GM12801 (cell line): ENCODE data around the gene STK26.

Experiments
- TF ChIP-seq, protein P1 (sequence below): IDR thresholded peaks from one replicate; pipeline ENCODE4 v1.5.1; 2011; ENCODE audit warnings: control low read depth; ENCODE audit not compliant: insufficient read length; ENCODE audit errors: extremely low read depth

STK26 gene

DNA sequence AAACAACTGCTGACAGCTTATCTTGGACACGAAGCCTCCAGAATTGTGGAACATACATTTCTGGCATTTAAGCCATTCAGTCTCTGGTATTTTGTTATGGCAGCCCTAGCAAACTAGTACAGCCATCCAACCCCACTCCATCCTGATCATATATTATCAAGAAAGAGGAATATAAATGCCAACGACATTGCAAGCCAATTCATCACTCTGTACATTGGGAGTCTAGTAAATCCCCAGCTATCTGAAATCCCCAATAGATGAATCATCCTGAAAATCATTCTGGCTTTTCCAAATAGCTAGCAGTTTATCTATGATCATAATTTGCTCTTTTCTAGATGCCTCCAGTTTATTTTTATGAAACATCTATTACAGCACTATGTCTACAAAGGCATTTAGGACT lies 63.6 kb downstream of the STK26 start:
- TF ChIP-seq, protein P1, sequence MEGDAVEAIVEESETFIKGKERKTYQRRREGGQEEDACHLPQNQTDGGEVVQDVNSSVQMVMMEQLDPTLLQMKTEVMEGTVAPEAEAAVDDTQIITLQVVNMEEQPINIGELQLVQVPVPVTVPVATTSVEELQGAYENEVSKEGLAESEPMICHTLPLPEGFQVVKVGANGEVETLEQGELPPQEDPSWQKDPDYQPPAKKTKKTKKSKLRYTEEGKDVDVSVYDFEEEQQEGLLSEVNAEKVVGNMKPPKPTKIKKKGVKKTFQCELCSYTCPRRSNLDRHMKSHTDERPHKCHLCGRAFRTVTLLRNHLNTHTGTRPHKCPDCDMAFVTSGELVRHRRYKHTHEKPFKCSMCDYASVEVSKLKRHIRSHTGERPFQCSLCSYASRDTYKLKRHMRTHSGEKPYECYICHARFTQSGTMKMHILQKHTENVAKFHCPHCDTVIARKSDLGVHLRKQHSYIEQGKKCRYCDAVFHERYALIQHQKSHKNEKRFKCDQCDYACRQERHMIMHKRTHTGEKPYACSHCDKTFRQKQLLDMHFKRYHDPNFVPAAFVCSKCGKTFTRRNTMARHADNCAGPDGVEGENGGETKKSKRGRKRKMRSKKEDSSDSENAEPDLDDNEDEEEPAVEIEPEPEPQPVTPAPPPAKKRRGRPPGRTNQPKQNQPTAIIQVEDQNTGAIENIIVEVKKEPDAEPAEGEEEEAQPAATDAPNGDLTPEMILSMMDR: no peak

DNA sequence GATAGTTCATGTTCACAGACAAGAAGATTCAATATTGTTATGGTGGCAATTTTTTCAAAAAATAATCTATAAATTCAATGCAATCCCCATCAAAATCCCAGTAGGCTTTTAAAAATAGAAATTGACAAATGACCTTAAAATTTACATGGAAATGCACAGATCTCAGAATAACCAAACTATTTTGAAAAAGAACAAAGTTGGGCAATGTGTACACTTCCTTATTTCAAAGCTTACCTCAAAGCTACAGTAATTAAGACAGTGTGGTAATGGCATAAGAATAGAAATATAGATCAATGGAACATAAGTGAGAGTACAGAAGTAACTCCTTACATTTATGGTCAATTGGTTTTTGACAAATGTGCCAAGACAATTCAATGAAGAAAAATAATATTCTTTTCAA lies 65.8 kb downstream of the STK26 start:
- TF ChIP-seq, protein P1: no peak

DNA sequence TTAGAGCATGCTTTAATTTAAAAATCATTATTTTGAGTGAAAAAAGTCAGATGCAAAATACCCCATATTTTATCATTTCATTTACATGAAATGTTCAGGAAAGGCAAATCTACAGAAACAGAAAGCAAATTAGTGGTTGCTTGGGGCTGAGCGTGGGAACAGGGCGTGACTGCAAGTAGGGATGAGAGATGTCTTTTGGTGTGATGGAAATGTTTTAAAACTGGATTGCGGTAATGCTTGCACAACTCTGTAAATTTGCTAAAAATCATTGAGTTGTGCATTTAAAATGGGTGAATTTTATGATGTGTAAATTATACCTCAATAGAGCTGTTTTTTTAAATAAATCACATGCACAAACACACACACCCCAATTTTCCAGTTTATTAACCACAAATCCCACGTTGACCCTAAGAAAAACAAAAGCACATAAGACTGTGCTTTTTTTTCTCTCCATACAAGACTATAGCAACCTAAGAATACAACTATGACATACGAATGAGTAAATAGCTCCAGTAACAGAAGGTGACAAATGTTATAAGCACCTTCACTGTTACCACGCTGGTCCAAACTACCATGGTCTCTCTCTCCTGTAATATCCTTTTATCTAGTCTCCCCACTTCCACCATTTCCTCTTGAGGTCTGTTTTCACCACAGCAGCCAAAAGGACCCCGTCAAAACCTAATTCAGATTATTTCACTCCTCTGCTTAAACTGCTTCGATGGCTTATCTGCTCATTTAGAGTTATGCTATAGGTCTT lies 67.5 kb downstream of the STK26 start:
- TF ChIP-seq, protein P1: no peak

DNA sequence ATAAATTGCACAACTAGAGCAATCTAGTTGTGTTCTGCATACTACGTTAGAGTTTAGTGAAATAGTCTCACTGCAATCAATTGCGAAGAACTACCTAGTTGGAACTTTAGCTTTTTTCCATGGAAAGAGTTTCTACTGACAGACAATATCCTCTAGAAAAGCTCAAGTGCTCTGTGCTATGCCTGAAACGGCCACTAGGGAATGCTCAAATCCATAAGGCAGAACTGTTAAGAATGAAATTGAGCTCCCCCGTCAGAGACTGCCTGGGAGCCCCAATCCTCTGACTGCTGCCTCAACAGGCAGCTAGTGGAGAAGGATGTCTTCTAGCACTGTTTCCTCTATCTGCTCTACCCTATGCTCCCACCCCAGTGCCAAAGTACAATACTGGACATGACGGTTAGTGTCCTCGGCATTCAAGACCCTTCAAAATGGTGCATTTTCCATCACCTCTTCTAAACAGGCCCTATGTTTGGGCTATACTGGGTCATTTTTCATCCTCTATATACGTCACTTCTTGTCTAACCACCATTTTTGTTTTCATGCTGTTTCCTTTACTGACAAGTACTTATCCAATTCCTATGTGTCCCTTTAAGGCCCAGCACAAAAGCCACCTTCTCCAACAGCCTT lies 69.5 kb downstream of the STK26 start:
- TF ChIP-seq, protein P1: no peak

DNA sequence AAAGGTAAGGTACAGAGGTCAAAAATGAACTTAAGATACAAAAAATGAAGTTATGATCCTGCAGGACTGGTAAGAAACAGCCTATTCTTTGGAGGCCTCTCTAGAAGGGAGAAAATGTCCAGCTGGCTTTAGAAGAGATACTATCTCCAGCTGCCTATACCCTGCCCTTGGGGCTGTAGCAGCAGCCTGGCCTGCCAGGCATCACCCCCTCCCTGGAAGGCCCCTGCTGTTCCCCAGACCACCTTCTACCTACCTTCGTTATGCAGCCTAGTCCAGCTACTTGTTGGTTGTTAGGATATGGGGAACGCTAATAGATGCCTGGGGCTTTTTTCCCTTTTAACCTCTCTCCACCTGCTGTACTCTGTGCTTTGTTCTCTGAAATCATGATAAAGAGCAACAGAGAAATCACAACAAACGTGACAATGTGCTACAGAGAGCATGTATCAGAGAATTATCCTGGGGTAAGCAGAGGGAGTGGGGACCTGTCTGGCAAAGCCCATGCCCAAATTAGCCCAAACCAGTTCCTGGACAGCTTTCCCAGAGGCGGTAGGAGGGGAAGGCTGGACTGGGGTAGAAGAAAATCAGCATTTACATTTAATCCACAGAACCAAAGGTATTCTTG lies 70.2 kb downstream of the STK26 start:
- TF ChIP-seq, protein P1: no peak

DNA sequence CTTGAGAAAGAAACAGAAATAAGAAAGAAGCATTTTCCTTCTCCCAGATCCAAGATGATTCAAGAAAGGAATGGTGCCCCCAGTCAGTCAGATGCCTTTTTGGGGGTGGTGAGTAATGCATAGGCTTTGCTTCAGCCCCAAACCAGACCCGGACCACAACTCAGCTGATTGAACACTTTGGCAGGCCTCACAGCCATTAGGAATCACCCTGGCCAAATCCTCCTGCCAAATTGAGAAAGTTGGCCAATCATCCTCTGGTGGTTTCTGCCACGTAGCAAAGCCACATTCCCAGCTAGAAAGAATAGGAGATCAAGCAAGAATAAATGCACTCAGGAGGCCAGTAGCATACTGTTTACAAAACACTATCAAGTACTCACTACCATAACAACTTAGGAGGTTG lies 71.1 kb downstream of the STK26 start:
- TF ChIP-seq, protein P1: no peak

DNA sequence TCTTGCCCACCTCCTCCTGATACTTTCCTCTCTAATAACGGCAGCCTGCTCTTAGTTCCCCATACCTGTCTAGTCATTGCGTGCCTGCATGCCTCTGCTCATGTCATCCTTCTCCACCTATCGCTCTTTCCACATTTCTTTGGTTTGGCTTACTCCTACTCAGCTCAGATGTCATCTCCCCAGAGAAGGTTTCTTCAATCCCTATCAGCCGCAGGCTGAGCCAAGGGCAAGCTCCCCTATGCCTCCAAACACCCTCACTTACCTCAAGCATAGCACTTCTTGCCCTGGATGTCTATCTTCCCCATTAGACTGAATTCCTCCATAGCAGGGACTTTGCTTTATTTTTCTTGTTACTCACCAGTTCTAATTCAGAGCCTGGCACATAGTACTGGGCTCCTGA lies 78.1 kb downstream of the STK26 start:
- TF ChIP-seq, protein P1: no peak
